ENCODE measurements around the gene MKS1.

Gene MKS1

GRCh38 chr17:58250344-58251011 is 31.4 kb upstream of the MKS1 start:
- TF ChIP-seq EZH2phosphoT487 (IDR thresholded peaks at IDR 0.05; ENCODE audit: borderline replicate concordance): no peak
- TF ChIP-seq, protein P1, sequence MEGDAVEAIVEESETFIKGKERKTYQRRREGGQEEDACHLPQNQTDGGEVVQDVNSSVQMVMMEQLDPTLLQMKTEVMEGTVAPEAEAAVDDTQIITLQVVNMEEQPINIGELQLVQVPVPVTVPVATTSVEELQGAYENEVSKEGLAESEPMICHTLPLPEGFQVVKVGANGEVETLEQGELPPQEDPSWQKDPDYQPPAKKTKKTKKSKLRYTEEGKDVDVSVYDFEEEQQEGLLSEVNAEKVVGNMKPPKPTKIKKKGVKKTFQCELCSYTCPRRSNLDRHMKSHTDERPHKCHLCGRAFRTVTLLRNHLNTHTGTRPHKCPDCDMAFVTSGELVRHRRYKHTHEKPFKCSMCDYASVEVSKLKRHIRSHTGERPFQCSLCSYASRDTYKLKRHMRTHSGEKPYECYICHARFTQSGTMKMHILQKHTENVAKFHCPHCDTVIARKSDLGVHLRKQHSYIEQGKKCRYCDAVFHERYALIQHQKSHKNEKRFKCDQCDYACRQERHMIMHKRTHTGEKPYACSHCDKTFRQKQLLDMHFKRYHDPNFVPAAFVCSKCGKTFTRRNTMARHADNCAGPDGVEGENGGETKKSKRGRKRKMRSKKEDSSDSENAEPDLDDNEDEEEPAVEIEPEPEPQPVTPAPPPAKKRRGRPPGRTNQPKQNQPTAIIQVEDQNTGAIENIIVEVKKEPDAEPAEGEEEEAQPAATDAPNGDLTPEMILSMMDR (conservative IDR thresholded peaks at IDR 0.05; ENCODE audit: low read length): no peak
- Histone ChIP-seq H3K9me2 (replicated peaks; ENCODE audit: low read depth, low read length) (no peaks in the 10 kb centered on the region), H3K9ac (ENCODE audit: low read depth, low read length, poor library complexity, severe bottlenecking) (no peak overlapping the region), H3K27me3 (ENCODE audit: insufficient read depth, low read length, poor library complexity, severe bottlenecking) (no peaks in the 10 kb centered on the region), H3K79me2 (ENCODE audit: insufficient read depth, low read length) (no peaks in the 10 kb centered on the region), H3K36me3 (ENCODE audit: insufficient read depth, low read length) (no peaks in the 10 kb centered on the region), H2AFZ (ENCODE audit: low read length) (no peak overlapping the region), H4K20me1 (ENCODE audit: insufficient read depth, low read length, poor library complexity, severe bottlenecking) (no peaks in the 10 kb centered on the region), H3K4me1 (ENCODE audit: insufficient read depth, low read length, poor library complexity, severe bottlenecking) (peaks cover 9% of the 10 kb centered on the region), H3F3A (ENCODE audit: low read depth) (no peaks in the 10 kb centered on the region), H3K9me3 (ENCODE audit: insufficient read depth, low read depth, low read length) (no peaks in the 10 kb centered on the region), H3K4me2 (ENCODE audit: low read depth, low read length, poor library complexity, severe bottlenecking) (no peak overlapping the region), H3K4me3 (ENCODE audit: low read length, poor library complexity, severe bottlenecking) (no peak overlapping the region)

- Histone ChIP-seq H3K79me2 (ENCODE audit: insufficient read depth, low read length) (no peaks in the 10 kb centered on the region), H4K20me1 (ENCODE audit: insufficient read depth, low read length, poor library complexity, severe bottlenecking) (no peaks in the 10 kb centered on the region), H3K9me2 (replicated peaks; ENCODE audit: low read depth, low read length) (no peaks in the 10 kb centered on the region), H3K9ac (ENCODE audit: low read depth, low read length, poor library complexity, severe bottlenecking) (no peak overlapping the region), H3K27me3 (ENCODE audit: insufficient read depth, low read length, poor library complexity, severe bottlenecking) (no peaks in the 10 kb centered on the region), H2AFZ (ENCODE audit: low read length) (peak overlapping the region; percentile 46; the same call in 1 of the 2 replicates), H3K4me3 (ENCODE audit: low read length, poor library complexity, severe bottlenecking) (no peak overlapping the region), H3K4me1 (ENCODE audit: insufficient read depth, low read length, poor library complexity, severe bottlenecking) (peaks cover 9% of the 10 kb centered on the region), H3K9me3 (ENCODE audit: insufficient read depth, low read depth, low read length) (no peaks in the 10 kb centered on the region), H3K36me3 (ENCODE audit: insufficient read depth, low read length) (no peaks in the 10 kb centered on the region), H3F3A (ENCODE audit: low read depth) (no peaks in the 10 kb centered on the region), H3K4me2 (ENCODE audit: low read depth, low read length, poor library complexity, severe bottlenecking) (no peak overlapping the region)
- no peak for TF ChIP-seq EZH2phosphoT487 (IDR thresholded peaks at IDR 0.05; ENCODE audit: borderline replicate concordance)
- TF ChIP-seq, protein P1 (conservative IDR thresholded peaks at IDR 0.05; ENCODE audit: low read length): peak; percentile 70
Observed at GRCh38 chr17:58249270-58250133, 30.4 kb upstream of the MKS1 start.

DNA sequence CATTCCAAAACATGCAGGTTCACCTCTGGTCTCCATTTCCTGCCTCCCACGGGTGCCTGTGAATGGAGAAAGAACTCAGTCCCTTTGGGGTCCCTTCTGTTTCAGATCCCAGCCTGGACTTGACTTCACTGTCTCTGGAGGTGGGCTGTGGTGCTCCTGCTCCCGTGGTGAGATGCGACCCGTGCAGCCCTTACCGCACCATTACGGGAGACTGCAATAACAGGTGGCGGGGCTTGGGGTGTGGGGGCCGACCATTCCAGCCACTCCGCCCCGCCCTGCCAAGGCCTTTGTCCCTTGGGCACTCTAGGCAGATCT is 29.9 kb upstream of the MKS1 start:
- Histone ChIP-seq H3K4me3 (ENCODE audit: low read length, poor library complexity, severe bottlenecking) (no peak overlapping the region), H3K36me3 (ENCODE audit: insufficient read depth, low read length) (no peaks in the 10 kb centered on the region), H2AFZ (ENCODE audit: low read length) (no peak overlapping the region), H3K27me3 (ENCODE audit: insufficient read depth, low read length, poor library complexity, severe bottlenecking) (no peaks in the 10 kb centered on the region), H3K4me1 (ENCODE audit: insufficient read depth, low read length, poor library complexity, severe bottlenecking) (peaks cover 9% of the 10 kb centered on the region), H3K79me2 (ENCODE audit: insufficient read depth, low read length) (no peaks in the 10 kb centered on the region), H3K9me2 (replicated peaks; ENCODE audit: low read depth, low read length) (no peaks in the 10 kb centered on the region), H3K4me2 (ENCODE audit: low read depth, low read length, poor library complexity, severe bottlenecking) (no peak overlapping the region), H4K20me1 (ENCODE audit: insufficient read depth, low read length, poor library complexity, severe bottlenecking) (no peaks in the 10 kb centered on the region), H3K9ac (ENCODE audit: low read depth, low read length, poor library complexity, severe bottlenecking) (no peak overlapping the region), H3F3A (ENCODE audit: low read depth) (no peaks in the 10 kb centered on the region), H3K9me3 (ENCODE audit: insufficient read depth, low read depth, low read length) (no peaks in the 10 kb centered on the region)
- TF ChIP-seq EZH2phosphoT487 (IDR thresholded peaks at IDR 0.05; ENCODE audit: borderline replicate concordance): no peak
- TF ChIP-seq, protein P1 (conservative IDR thresholded peaks at IDR 0.05; ENCODE audit: low read length): no peak
